Activated CD4-positive, alpha-beta T cell treated with anti-CD3 and anti-CD28 coated beads for 24 hours (primary cell): ENCODE measurements around the gene PTK7.
A peak's percentile ranks its signal among the peaks of the same experiment; 100 is the strongest.

Experiments
- DNase-seq, 2 donors: peaks; one replicate each; pipeline ENCODE4 v3.0.0-alpha.2; 2020; ENCODE audit warnings: low read depth in 2 of 2

The PTK7 gene

DNA sequence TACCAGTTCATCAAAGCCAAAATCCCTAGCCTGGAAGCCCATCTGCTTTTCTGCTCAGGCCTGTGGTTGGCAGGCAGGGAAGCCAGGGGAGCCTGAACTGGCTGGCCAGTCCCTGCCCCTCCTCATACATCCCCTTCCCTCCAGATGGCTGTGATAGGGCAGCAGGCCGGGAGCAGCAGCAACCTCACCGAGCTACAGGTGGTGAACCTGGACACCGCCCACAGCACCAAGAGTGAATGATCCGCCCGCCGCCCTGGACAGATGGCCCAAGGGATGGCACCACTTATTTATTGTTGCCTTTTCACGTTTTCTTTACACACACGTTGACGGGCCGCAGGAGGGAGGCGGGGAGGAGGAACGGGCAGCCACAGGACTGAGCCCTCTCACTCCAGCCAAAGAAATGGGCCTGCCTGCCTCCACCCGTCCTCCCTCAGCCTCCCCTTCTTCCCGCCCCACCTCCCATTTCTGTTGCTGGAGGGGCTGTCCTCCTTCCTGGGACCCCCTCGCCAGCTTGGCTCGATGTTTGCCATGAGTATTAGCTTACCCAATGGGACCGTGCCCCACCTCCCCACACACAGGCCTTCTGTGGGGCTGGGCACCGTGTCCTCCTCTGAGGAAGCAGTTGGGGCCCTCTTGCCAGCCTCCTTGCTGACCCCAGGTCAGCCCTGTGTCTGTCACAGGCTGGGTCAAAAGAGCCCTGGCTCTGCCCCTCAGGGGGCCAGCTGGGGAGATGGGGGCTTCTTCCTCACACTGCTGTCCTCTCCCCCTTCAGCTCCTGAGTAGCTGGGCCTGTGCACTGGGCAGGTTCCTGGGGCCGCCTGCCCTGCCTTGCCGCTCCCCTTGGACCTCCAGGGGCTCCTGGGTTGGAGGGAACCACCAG, 103.1 kb downstream of the PTK7 start:
- no peak for DNase-seq

DNA sequence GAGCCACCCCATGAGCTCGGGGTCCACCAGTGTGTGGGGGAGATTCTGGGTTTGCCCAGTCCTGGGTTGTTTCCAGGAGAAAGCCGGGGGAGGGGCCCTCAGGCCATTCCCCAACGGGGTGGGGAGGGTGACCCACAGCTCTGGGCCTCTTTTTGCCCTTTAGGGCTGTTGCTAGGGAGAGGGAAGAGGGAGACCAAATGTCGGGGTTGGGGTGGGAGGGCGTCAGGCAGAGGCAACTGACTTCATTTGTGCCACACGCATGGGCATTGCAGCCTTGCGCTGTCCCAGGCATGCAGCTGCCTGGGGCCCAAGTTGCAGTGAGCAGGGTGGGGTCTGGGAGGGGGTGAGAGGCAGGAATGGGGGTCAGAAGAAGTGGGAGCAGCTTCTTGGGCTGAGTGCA, 103.9 kb downstream of the PTK7 start:
- no peak for DNase-seq

DNA sequence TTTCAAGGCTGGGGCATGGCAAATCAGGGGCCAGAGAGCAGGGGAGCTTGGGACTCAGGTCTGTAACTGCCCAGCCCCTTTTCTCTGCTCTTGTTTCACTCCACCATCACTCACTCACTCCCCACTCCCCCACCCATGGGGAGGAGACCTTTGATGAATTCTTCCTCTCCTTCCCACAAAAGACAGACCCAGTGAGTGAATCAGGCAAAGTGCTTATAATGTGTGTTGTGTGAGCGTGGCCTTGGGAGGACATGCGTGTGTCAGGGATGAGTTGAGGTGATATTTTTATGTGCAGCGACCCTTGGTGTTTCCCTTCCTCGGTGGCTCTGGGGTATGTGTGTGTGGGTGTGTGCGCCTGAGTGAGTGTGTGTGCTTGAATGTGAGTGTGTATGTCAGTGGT, 104.9 kb downstream of the PTK7 start:
- no peak for DNase-seq

DNA sequence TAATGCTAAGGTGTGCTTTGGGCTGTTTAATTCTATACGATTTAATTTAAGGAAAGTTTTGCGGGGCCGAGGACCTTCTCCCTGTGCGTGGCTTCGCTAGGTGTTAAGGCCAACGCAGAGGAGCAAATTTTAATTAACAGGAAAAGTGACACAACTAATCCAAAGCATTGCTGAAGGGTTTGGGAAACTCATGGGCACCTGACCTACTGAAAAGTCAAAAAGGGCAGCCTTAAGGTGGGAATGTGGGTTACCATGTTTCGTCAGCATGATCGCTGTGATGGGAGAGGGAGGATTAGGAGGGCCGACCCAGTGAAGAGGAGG, 105.5 kb downstream of the PTK7 start:
- DNase-seq, result no peak

DNA sequence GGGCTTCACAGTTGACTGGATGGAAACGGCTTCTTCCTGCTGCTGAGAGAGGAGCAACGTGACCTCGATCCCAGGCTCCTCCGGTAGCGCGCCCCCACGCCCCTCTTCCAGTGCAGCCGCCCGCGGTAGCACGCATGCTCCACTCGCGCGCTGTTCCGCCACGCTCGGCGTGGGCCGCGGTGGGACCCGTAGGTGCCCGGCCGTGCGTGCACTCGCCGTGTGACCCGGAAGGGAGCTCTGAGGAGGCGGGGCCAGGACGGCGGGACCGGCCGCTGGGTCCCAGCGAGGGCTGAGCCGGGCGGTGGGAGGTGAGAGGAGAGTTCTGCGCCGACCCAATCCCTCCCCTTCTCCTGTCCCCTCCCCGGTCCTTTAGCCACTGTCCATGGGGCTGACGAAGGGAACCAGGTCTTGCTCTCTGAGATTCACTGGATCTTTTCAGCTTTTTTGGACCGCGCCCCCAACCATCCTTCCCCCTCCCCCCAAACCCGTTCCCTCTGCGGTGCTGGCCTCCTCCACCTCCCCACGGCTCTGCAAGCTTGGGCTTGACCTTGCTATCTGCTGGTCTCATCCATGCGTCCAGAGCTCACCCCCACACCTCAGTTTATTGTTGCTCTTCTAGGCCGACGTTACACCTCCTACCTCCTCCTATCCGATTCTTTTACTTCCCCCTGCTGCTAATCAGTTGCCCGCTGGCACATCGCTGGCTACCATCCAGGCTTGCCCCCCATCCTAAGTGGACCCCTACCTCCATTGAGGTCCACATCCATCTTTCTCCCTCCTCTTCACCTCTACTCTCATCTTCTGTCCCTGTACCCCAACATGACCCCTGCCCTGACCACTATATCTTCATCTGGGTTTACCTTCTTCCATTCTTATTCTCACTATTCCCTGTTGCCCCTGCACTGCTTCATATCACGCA, 106.1 kb downstream of the PTK7 start, which contains the start of gene CUL9:
Gene CUL9, plus strand, starts transcription at position 255 of the 919 bp plus-strand sequence. CDS start 2,115 bp downstream, outside the sequence.
- DNase-seq, result peak; percentile 72 to 78

DNA sequence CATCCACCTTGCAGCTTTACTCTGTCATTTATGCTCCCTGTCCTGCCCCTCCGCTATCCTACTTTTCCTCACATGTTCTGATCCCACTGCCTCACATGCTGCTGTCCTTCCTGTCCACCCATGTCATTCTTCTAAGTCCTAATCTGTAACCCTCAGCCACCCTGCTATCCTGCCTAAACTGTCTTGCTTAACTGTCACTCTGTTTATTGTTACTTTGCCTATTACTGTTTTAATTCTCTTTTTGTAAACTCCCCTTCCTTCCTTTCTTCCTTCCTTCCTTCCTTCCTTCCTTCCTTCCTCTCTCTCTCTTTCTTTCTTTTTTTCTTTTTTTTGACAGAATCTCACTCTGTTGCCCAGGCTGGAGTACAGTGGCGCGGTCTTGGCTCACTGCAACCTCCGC, 107.3 kb downstream of the PTK7 start:
- DNase-seq, result no peak

DNA sequence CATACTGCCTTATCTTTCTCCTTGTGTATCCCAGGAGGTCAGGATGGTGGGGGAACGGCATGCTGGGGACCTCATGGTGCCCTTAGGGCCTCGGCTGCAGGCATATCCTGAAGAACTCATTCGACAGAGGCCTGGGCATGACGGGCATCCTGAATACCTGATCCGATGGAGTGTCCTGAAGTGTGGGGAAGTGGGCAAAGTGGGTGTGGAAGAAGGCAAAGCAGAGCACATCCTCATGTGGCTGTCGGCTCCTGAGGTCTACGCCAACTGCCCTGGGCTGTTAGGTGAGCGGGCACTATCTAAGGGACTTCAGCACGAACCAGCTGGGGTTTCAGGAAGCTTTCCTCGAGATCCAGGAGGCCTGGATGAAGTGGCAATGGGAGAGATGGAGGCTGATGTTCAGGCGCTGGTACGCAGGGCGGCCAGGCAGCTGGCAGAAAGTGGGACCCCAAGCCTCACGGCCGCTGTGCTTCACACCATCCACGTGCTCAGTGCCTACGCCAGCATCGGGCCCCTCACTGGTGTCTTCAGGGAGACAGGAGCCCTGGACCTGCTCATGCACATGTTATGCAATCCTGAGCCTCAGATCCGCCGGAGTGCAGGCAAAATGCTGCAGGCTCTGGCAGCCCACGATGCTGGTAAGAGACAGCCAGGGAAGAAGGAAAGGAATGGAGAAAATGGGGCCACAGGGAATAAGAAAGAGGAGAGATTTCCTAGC, 108.3 kb downstream of the PTK7 start:
- DNase-seq, result no peak

DNA sequence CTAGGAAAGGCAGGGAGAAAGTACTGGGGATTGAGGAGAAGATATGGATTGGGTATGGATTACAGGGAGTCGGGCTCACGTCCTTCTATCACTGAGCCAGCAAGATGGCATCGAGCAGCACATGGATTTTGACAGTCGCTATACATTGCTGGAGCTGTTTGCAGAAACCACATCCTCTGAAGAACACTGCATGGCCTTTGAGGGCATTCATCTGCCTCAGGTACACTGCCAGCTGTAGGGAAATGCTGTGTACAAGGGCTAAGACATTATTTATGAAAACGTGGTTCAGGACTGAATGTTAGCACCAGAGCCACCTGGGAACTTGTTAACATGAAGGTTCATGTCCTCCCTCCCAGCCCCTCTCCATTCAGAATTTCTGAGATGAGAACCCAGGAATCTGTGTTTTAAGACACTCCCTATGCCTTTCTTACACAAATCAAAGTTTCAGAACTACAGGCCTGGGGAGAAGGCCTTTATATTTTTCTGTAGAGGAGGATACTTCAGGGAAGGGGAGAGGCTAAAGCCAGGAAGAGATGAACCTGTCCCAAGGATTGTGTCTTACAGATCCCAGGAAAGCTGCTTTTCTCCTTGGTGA, 109.4 kb downstream of the PTK7 start:
- no peak for DNase-seq

DNA sequence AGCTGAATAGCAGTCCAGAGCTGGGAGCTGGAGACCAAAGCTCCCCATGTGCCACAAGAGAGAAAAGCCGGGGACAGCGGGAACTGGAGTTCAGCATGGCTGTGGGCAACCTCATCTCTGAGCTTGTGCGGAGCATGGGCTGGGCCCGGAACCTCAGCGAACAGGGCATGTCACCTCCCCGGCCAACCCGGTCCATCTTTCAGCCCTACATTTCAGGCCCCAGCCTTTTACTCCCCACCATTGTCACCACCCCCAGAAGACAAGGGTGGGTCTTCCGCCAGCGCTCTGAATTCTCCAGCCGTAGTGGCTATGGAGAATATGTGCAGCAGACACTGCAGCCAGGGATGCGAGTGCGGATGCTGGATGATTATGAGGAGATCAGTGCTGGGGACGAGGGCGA, 109.9 kb downstream of the PTK7 start:
- DNase-seq, result no peak

DNA sequence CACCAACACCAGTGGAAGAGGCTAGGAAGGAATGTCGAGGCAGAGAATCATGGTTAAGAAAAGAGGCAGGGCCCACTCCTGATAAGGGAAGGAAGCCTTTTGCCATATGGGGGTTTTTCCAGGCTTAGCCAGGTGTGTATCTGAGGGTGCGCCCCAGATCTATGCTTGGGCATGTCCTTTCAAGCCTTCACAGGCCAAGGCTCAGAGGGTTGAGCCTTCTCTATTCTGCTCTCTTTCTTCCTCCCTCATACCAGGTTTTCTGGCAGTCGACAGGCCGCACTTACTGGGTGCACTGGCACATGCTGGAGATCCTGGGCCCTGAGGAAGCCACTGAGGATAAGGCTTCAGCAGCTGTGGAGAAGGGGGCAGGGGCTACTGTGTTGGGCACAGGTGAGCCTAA, 110.6 kb downstream of the PTK7 start:
- DNase-seq, result no peak

DNA sequence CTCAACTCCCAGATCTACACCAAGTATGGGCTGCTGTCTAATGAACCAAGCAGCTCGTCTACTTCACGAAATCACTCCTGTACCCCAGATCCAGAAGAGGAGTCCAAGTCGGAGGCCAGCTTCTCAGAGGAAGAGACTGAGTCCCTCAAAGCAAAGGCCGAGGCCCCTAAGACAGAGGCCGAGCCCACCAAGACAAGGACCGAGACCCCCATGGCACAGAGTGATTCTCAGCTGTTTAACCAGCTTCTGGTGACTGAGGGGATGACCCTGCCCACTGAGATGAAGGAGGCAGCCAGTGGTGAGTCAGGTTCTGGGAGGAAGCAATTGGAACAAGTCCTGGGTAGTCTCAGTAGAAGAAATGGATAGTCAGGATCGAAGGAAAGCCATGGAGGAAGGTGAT, 111.7 kb downstream of the PTK7 start:
- no peak for DNase-seq

DNA sequence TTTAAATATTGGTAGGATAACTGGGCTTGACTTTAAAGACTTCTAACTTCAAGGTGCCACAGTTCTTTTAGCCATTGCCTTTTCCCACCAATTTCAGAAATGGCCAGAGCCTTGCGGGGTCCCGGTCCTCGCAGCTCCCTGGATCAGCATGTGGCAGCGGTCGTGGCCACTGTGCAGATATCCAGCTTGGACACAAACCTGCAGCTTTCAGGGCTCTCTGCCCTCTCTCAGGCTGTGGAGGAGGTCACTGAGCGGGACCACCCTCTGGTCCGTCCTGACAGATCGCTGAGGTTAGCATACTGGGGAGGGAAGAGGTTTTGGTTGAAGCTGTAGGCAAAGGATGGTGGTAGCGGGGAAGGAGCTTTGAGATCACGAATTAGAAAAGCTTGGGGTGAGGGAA, 112.3 kb downstream of the PTK7 start:
- DNase-seq, result no peak

DNA sequence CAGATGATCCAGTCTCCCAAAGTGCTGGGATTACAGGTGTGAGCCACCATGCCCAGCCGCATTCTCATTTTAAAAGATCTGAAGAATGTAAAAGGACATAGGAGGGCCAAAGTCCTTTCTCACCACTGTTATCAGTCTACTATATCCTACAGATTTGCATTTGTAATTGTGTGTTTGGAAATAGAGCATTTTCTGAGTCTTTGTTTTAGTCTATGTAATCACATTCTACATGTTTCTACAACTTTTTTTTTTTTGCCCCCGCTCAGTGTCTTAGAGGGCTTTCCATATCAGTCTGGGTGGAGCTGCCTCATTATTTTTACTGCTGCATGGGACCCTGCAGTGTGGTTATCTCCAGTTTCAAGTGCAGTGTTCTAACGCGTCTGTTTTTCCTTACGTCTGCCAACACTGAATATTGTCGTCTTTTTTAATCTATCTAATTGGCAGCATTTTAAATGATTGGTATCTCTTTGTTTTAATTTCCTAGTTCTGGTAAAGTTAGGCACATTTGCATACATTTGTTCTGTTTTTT, 113.7 kb downstream of the PTK7 start:
- no peak for DNase-seq

DNA sequence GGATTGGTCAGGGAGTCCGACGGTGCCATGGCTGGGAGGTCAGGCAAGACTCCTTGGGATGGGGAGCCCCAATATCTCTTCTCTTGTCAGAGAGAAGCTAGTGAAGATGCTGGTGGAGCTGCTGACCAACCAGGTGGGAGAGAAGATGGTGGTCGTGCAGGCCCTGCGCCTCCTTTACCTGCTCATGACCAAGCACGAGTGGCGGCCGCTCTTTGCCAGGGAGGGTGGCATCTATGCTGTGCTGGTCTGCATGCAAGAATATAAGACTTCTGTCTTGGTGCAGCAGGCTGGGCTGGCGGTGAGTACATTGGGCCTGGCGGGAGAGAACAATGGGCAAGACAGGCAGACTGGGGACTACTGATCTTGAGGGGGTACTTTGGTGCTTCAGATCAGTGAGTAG, 116.8 kb downstream of the PTK7 start:
- no peak for DNase-seq

DNA sequence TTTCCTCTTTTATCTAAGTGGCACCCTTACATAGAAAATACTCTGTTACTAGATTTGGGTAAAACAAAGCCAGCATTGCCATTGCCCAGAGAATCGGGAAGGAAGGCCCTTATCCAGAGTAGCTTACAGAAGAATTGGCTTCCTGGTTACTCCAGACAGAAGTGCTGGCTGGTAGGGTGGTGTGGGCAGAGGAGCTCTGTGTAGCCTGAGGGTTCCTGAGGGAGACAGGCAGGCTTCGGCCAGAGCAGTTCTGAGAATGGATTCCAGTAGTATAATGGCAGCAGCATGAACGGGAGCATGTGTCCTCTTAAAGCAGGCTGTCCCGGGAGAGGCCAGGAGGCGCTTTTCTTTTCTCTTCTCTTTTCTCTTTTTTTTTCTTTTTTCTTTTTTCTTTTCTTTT, 117.8 kb downstream of the PTK7 start:
- no peak for DNase-seq

DNA sequence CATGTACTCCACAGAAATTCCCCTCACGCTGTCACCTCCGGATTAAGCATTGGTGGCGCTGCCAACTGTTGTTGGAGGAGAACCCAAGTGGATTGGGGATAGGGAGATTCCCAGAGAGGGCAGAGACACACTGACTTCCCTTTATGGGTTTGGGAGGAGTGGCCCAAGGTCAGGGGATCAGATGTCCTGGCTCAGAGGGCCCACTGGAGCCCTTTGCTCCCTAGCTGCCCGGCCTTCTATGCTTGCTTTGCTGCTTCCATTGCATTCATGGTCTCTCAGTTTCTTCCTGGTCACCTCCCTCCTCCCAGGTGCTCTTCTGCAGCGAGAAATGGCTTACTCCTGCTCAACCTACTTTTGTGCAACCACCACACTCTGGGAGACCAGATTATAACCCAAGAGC, 120.2 kb downstream of the PTK7 start:
- no peak for DNase-seq

DNA sequence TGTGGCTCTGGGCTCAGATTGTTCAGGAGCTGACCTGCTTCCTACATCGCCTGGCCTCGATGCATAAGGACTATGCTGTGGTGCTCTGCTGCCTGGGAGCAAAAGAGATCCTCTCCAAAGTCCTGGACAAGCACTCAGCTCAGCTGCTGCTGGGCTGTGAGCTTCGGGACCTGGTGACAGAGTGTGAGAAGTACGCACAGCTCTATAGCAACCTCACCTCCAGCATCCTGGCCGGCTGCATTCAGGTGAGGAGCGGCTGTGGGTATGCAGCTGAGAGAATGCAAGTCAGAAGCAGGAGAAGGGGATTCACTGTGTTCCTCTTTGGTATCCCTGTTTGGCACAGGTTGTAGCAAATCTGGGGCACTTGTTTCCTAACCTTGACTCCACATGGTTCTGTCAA, 123.8 kb downstream of the PTK7 start:
- no peak for DNase-seq

DNA sequence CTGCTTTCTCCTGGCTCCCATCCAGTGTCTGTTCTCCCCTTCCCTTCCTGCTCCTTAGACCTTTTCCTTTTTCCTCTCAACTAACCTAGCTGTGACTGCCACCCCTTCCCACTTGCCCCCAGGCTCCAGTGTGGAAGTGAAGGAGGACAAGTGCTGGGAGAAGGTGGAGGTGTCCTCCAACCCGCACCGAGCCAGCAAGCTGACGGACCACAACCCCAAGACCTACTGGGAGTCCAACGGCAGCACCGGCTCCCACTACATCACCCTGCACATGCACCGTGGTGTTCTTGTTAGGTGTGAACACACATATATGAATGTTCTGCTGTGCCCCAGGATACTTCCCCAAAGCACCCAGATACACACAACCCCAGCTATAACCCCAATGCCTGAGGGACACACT, 124.4 kb downstream of the PTK7 start:
- no peak for DNase-seq

DNA sequence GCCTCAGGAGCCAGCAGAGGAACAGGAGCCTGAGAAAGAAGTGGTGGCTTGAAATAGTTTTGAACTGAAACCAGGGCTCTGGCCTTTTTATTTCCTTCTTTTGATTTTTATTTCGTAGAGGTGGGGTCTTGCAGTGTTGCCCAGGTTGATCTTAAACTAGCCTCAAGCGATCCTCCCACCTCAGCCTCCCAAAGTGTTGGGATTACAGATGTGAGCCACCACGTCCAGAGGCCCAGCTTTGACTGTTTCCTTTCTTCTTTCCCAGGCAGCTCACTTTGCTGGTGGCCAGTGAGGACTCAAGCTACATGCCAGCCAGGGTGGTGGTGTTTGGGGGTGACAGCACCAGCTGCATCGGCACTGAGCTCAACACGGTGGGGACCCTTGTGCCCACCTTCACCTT, 126.3 kb downstream of the PTK7 start:
- DNase-seq, result no peak

DNA sequence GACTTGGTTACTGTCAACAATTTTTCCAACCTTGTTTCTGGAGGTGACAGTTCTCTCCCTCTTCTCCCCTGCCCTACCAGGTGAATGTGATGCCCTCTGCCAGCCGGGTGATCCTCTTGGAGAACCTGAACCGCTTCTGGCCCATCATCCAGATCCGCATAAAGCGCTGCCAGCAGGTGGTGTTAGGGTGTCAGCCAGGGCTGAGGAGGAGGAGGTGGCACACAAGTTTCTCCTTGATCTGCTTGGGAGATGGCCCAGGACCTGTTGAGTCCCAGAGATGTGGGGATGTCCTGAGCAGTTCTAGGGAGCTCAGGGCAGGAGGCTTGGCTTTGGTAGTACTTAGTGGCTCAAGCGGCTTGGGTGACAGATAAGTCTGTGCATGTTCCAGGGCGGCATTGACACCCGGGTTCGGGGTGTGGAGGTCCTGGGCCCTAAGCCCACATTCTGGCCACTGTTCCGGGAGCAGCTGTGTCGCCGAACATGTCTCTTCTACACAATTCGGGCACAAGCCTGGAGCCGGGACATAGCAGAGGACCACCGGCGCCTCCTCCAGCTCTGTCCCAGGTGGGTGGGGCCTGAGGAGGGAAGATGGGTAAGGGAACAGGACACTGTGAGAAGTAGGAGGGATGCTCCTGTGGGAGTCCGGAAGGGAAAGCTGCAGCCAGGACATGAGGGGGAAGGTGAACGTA, 127.1 kb downstream of the PTK7 start:
- no peak for DNase-seq

DNA sequence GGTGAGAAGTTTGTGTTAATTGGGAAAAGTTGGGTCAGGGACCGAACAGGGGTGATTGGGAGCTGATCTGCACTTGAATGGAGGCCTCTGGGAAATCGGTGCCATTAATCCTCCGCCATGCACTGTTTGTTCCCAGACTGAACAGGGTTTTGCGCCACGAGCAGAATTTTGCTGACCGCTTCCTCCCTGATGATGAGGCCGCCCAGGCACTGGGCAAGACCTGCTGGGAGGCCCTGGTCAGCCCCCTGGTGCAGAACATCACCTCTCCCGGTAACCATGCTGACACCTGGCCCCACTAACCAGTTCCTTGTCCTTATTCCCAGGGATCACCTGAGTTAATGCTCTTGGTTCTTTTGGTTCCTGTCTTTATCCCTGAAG, 127.6 kb downstream of the PTK7 start:
- no peak for DNase-seq
